SK-N-MC (cell line): ENCODE results near the gene ACTR3.

ENCODE experiments used
- EZH2 ChIP-seq: fragments of 200-600 bp; sonication (generic); IDR thresholded peaks from one replicate; pipeline ENCODE4 v1.6.1; 2017; ENCODE audit warnings: antibody characterized with exemption
- FOXP2 ChIP-seq: optimal IDR thresholded peaks from 2 replicates; pipeline ENCODE3; 2011; ENCODE audit warnings: mild to moderate bottlenecking, moderate library complexity; ENCODE audit not compliant: insufficient read depth; ENCODE audit errors: extremely low read length, control extremely low read depth
- POLR2AphosphoS5 ChIP-seq: IDR thresholded peaks from 2 replicates; pipeline ENCODE4 v1.6.1; 2012; ENCODE audit warnings: mild to moderate bottlenecking, low read depth, low read length, borderline replicate concordance

DNA sequence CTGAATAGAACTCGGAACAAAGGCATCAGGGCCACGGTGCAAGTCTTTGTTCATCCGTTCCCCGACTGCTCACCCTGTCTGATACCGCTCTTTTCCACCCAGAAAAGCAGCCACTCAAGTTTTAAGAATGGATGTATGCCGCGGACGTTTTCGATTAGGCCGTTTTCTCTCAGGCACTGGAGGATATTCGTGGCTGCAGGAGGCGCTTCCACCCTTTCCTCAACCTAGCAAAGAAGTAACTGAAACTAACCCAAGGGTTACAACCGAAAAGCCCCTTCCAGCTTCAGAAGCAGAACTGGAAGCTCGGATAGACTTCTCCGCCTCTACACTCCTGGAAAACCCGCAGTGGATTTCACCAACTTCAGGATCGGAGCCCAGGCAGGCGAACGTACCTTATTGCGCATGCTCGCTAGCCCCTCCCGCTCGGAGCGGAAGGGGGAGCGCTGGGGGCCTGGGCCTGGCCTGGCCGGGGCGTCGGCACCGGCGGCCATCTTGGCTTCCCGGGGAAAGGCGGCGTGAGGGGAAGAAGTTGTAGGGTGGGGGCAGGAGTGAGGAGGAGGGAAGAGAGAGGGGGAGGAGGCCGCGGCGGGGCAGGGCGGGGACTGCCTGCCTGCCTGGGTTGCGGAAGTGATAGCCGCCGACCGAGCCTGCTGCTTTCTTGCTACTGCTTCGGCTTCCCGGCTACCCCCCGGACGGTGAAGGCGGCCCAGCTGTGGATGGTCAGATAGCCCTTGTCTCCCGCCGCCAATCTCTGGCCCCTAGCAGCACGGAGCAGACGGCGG, at the start of gene ACTR3:
- TF ChIP-seq EZH2 (no peak), POLR2AphosphoS5 (peak; percentile 98), FOXP2 (peak; percentile 30)
